HL-60/S4 (cell line): ENCODE measurements around the gene MPPED2.

Experiments used
- in situ Hi-C: fragments of 300-500 bp; cut with MboI; formaldehyde crosslinking; loops from 2 replicates; pipeline ENCODE4 v1.14.3; 2022; ENCODE audit warnings: low sequenced_read_pairs

The MPPED2 gene

GRCh38 chr11:30535818-30536217 is 50.3 kb downstream of the MPPED2 start:
- in situ Hi-C loops, result no loop called here

GRCh38 chr11:30533445-30533947 is 52.7 kb downstream of the MPPED2 start:
- in situ Hi-C loops, result no loop called here

GRCh38 chr11:30527566-30527965 is 58.6 kb downstream of the MPPED2 start:
- in situ Hi-C loops, result no loop called here

- in situ Hi-C loops, result no loop called here
These were observed 59.6 kb downstream of the MPPED2 start for GRCh38 chr11:30526558-30526957.

- in situ Hi-C loops, result no loop called here
These were observed 63.5 kb downstream of the MPPED2 start for GRCh38 chr11:30522536-30523243.

- in situ Hi-C loops, result no loop called here
These were observed 64.7 kb downstream of the MPPED2 start for GRCh38 chr11:30521297-30522071.

- in situ Hi-C loops, result no loop called here
These were observed 73.1 kb downstream of the MPPED2 start for GRCh38 chr11:30513087-30513486.

GRCh38 chr11:30511408-30511807 is 74.7 kb downstream of the MPPED2 start:
- in situ Hi-C loops, result no loop called here

GRCh38 chr11:30510750-30511149 is 75.4 kb downstream of the MPPED2 start:
- in situ Hi-C loops, result no loop called here

GRCh38 chr11:30509364-30509763 is 76.8 kb downstream of the MPPED2 start:
- in situ Hi-C loops, result no loop called here

GRCh38 chr11:30508594-30508993 is 77.6 kb downstream of the MPPED2 start:
- in situ Hi-C loops, result no loop called here

GRCh38 chr11:30505603-30506002 is 80.5 kb downstream of the MPPED2 start:
- in situ Hi-C loops, result no loop called here

- in situ Hi-C loops, result no loop called here
These were observed 81.7 kb downstream of the MPPED2 start for GRCh38 chr11:30504468-30504867.

- in situ Hi-C loops, result no loop called here
These were observed 83.0 kb downstream of the MPPED2 start for GRCh38 chr11:30503156-30503555.

- in situ Hi-C loops, result no loop called here
These were observed 83.8 kb downstream of the MPPED2 start for GRCh38 chr11:30502305-30502704.

GRCh38 chr11:30501744-30502143 is 84.4 kb downstream of the MPPED2 start:
- in situ Hi-C loops, result no loop called here

- in situ Hi-C loops, result no loop called here
These were observed 86.2 kb downstream of the MPPED2 start for GRCh38 chr11:30499940-30500339.

GRCh38 chr11:30497600-30497999 is 88.6 kb downstream of the MPPED2 start:
- in situ Hi-C loops, result no loop called here

- in situ Hi-C loops, result no loop called here
These were observed 89.2 kb downstream of the MPPED2 start for GRCh38 chr11:30496935-30497334.

GRCh38 chr11:30495437-30495836 is 90.7 kb downstream of the MPPED2 start:
- in situ Hi-C loops, result no loop called here

GRCh38 chr11:30489511-30489910 is 96.6 kb downstream of the MPPED2 start:
- in situ Hi-C loops, result no loop called here

GRCh38 chr11:30489076-30489475 is 97.1 kb downstream of the MPPED2 start:
- in situ Hi-C loops, result no loop called here
